Panc1 (cell line): ENCODE measurements around the gene FGFR1OP2.

Source experiments
- SIN3A ChIP-seq: IDR thresholded peaks from 2 replicates; pipeline ENCODE4 v1.6.1; 2012; ENCODE audit warnings: low read depth, mild to moderate bottlenecking, low read length, moderate library complexity, borderline replicate concordance; ENCODE audit not compliant: insufficient read depth
- TF ChIP-seq, protein P1 (sequence below): fragments of 450-650 bp; IDR thresholded peaks from 2 replicates; pipeline ENCODE4 v1.5.1; 2017; ENCODE audit warnings: mild to moderate bottlenecking
- TF ChIP-seq, protein P2 (sequence below), 2 experiments: IDR thresholded peaks; 2 replicates each; pipeline ENCODE4 v1.6.1; 2011 to 2012; ENCODE audit warnings: low read depth in 2 of 2, control low read depth in 1 of 2, low read length in 1 of 2, mild to moderate bottlenecking in 1 of 2, moderate library complexity in 1 of 2; ENCODE audit not compliant: insufficient read depth in 1 of 2

DNA sequence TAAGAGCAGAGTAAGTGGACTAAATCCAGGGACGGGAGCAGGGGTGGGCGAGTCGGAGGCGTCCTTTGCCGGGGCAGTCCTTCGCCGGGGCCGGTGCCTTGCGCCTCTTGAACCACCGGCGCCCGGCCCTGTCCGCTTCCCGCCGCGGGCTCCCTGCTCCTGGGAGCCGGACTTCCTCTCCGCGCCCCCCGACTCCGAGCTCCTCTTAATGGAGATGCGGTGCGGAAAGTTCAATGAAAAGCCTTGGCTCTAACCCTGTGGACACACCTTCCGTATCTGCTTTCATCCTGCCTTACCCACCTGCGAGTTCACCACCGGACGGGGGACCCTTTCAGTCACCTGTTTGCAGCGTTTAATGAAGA, 412 bp downstream of the FGFR1OP2 start:
- TF ChIP-seq, protein P1, sequence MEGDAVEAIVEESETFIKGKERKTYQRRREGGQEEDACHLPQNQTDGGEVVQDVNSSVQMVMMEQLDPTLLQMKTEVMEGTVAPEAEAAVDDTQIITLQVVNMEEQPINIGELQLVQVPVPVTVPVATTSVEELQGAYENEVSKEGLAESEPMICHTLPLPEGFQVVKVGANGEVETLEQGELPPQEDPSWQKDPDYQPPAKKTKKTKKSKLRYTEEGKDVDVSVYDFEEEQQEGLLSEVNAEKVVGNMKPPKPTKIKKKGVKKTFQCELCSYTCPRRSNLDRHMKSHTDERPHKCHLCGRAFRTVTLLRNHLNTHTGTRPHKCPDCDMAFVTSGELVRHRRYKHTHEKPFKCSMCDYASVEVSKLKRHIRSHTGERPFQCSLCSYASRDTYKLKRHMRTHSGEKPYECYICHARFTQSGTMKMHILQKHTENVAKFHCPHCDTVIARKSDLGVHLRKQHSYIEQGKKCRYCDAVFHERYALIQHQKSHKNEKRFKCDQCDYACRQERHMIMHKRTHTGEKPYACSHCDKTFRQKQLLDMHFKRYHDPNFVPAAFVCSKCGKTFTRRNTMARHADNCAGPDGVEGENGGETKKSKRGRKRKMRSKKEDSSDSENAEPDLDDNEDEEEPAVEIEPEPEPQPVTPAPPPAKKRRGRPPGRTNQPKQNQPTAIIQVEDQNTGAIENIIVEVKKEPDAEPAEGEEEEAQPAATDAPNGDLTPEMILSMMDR: no peak
- TF ChIP-seq, protein P2, sequence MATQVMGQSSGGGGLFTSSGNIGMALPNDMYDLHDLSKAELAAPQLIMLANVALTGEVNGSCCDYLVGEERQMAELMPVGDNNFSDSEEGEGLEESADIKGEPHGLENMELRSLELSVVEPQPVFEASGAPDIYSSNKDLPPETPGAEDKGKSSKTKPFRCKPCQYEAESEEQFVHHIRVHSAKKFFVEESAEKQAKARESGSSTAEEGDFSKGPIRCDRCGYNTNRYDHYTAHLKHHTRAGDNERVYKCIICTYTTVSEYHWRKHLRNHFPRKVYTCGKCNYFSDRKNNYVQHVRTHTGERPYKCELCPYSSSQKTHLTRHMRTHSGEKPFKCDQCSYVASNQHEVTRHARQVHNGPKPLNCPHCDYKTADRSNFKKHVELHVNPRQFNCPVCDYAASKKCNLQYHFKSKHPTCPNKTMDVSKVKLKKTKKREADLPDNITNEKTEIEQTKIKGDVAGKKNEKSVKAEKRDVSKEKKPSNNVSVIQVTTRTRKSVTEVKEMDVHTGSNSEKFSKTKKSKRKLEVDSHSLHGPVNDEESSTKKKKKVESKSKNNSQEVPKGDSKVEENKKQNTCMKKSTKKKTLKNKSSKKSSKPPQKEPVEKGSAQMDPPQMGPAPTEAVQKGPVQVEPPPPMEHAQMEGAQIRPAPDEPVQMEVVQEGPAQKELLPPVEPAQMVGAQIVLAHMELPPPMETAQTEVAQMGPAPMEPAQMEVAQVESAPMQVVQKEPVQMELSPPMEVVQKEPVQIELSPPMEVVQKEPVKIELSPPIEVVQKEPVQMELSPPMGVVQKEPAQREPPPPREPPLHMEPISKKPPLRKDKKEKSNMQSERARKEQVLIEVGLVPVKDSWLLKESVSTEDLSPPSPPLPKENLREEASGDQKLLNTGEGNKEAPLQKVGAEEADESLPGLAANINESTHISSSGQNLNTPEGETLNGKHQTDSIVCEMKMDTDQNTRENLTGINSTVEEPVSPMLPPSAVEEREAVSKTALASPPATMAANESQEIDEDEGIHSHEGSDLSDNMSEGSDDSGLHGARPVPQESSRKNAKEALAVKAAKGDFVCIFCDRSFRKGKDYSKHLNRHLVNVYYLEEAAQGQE (IDR thresholded peaks at IDR 0.05; ENCODE audit: insufficient read depth in 1 of 2, low read depth in 2 of 2, low read length in 1 of 2): no peak
- TF ChIP-seq SIN3A: peak; percentile 42; the same call in 1 of the 2 replicates
